WTC11 (cell line): ENCODE data around the gene PSMC3.

Experiments used
- ARID4B ChIP-seq: sonication (generic); formaldehyde crosslinking; IDR thresholded peaks from 2 replicates; pipeline ENCODE4 v1.8.0; 2023; ENCODE audit warnings: missing genetic modification reagents, mild to moderate bottlenecking, borderline replicate concordance
- ATF2 ChIP-seq: sonication (generic); formaldehyde crosslinking; IDR thresholded peaks from 2 replicates; pipeline ENCODE4 v1.8.1; 2022; ENCODE audit warnings: low read depth, missing genetic modification reagents, borderline replicate concordance
- ATF6 ChIP-seq: sonication (generic); formaldehyde crosslinking; IDR thresholded peaks from 2 replicates; pipeline ENCODE4 v1.8.1; 2023; ENCODE audit warnings: mild to moderate bottlenecking, missing genetic modification reagents
- CREB1 ChIP-seq: sonication (generic); formaldehyde crosslinking; IDR thresholded peaks from 2 replicates; pipeline ENCODE4 v1.8.0; 2023; ENCODE audit warnings: mild to moderate bottlenecking, missing genetic modification reagents
- CTCF ChIP-seq: fragments of 200-600 bp; IDR thresholded peaks from 2 replicates; pipeline ENCODE4 v1.8.0; 2022; ENCODE audit warnings: antibody characterized with exemption
- ELF4 ChIP-seq: sonication (generic); formaldehyde crosslinking; IDR thresholded peaks from 2 replicates; pipeline ENCODE4 v1.8.1; 2022; ENCODE audit warnings: low read depth, mild to moderate bottlenecking, moderate library complexity, missing genetic modification reagents
- MAX ChIP-seq: sonication (generic); formaldehyde crosslinking; IDR thresholded peaks from 2 replicates; pipeline ENCODE4 v1.8.0; 2022; ENCODE audit warnings: mild to moderate bottlenecking, missing genetic modification reagents
- MLX ChIP-seq: sonication (generic); formaldehyde crosslinking; IDR thresholded peaks from 2 replicates; pipeline ENCODE4 v1.8.1; 2023; ENCODE audit warnings: mild to moderate bottlenecking, missing genetic modification reagents, moderate library complexity
- NR2C2 ChIP-seq: sonication (generic); formaldehyde crosslinking; IDR thresholded peaks from 2 replicates; pipeline ENCODE4 v1.8.0; 2022; ENCODE audit warnings: mild to moderate bottlenecking, missing genetic modification reagents
- TEAD1 ChIP-seq: sonication (generic); formaldehyde crosslinking; IDR thresholded peaks from 2 replicates; pipeline ENCODE4 v1.8.0; 2022; ENCODE audit warnings: mild to moderate bottlenecking, missing genetic modification reagents

GRCh38 chr11:47403135-47403534 is 23.1 kb downstream of the PSMC3 start:
- TF ChIP-seq TEAD1 (CRISPR knock-in tag) = no peak
- TF ChIP-seq CTCF = no peak
- no peak for TF ChIP-seq ELF4
- TF ChIP-seq NR2C2 (CRISPR knock-in tag) = no peak
- no peak for TF ChIP-seq CREB1 (CRISPR knock-in tag)
- TF ChIP-seq MLX (CRISPR knock-in tag) = no peak
- TF ChIP-seq ARID4B (CRISPR knock-in tag) = no peak
- no peak for TF ChIP-seq ATF2 (CRISPR knock-in tag)
- TF ChIP-seq ATF6 = no peak
- TF ChIP-seq MAX (CRISPR knock-in tag) = no peak
